ENCODE measurements around the gene TAF5L. TPM values are rescaled to one million over a fixed set of nuclear protein-coding genes. Genes with fewer than 3 reads are reported as not detected.

TAF5L gene
- total and polyA plus RNA-seq, 8 donors = 15.9 to 21.6 (median 18.7) TPM

DNA sequence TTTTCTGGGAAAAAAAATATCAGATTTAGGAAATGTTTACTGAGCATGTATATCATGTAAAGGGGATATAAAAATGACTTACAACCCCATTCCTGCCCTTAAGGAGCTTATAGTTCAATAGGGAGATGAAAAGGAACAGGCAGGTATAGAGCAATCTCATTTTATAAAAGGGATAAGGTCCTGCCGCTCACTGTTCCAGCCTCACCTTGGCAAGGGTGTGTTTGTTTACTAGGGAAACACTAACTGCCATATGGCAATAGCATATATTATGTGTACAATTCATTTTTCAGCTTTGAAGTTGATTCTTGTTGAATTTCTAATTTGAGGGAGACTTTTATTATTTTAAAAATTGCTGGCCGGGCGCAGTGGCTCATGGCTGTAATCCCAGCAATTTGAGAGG, 25.6 kb upstream of the TAF5L start:
- intact Hi-C loops (cut with DNase I) = no loop called here
- H3K27me3 ChIP-seq = no peaks in the 10 kb centered on the region

GRCh38 chr1:229650045-229650444, 24.1 kb upstream of the TAF5L start:
- Histone ChIP-seq H3K4me3 (no peak overlapping the region), H3K4me1 (no peaks in the 10 kb centered on the region), H3K9me3 (no peaks in the 10 kb centered on the region), H3K36me3 (peaks cover 0 to 87% of the 10 kb centered on the region in 2 donors), H3K27ac (no peak overlapping the region), H3K27me3 (no peaks in the 10 kb centered on the region)
- DNase-seq (no peak), ATAC-seq (no peak)
- intact Hi-C loops (cut with DNase I) = no loop called here
- TF ChIP-seq, protein P1, sequence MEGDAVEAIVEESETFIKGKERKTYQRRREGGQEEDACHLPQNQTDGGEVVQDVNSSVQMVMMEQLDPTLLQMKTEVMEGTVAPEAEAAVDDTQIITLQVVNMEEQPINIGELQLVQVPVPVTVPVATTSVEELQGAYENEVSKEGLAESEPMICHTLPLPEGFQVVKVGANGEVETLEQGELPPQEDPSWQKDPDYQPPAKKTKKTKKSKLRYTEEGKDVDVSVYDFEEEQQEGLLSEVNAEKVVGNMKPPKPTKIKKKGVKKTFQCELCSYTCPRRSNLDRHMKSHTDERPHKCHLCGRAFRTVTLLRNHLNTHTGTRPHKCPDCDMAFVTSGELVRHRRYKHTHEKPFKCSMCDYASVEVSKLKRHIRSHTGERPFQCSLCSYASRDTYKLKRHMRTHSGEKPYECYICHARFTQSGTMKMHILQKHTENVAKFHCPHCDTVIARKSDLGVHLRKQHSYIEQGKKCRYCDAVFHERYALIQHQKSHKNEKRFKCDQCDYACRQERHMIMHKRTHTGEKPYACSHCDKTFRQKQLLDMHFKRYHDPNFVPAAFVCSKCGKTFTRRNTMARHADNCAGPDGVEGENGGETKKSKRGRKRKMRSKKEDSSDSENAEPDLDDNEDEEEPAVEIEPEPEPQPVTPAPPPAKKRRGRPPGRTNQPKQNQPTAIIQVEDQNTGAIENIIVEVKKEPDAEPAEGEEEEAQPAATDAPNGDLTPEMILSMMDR (IDR thresholded peaks at IDR 0.05) = no peak

More for the DNA sequence above, 25.6 kb upstream of the TAF5L start:
- ATAC-seq (no peak), DNase-seq (no peak)
- TF ChIP-seq, protein P1 (IDR thresholded peaks at IDR 0.05) = no peak
- H3K27ac ChIP-seq = no peak overlapping the region
- H3K9me3 ChIP-seq = no peaks in the 10 kb centered on the region
- no peak overlapping the region for H3K4me3 ChIP-seq
- no peaks in the 10 kb centered on the region for H3K4me1 ChIP-seq
- H3K36me3 ChIP-seq = peaks cover 0 to 87% of the 10 kb centered on the region in 2 donors

GRCh38 chr1:229648406-229648805, 22.5 kb upstream of the TAF5L start:
- no peak overlapping the region for H3K27ac ChIP-seq
- intact Hi-C loops (cut with DNase I) = no loop called here
- TF ChIP-seq, protein P1 (IDR thresholded peaks at IDR 0.05) = no peak
- no peaks in the 10 kb centered on the region for H3K4me1 ChIP-seq
- H3K4me3 ChIP-seq = no peak overlapping the region
- no peak for ATAC-seq
- H3K36me3 ChIP-seq = peaks cover 0 to 91% of the 10 kb centered on the region in 2 donors
- DNase-seq = no peak
- no peaks in the 10 kb centered on the region for H3K9me3 ChIP-seq
- H3K27me3 ChIP-seq = no peaks in the 10 kb centered on the region

- intact Hi-C loops (cut with DNase I) = no loop called here
- Histone ChIP-seq H3K36me3 (peaks cover 0 to 75% of the 10 kb centered on the region in 2 donors), H3K4me1 (no peaks in the 10 kb centered on the region), H3K27me3 (no peaks in the 10 kb centered on the region), H3K9me3 (no peaks in the 10 kb centered on the region), H3K4me3 (no peak overlapping the region), H3K27ac (no peak overlapping the region)
- TF ChIP-seq, protein P1 (IDR thresholded peaks at IDR 0.05) = no peak
- DNase-seq (no peak), ATAC-seq (no peak)
These were observed 19.5 kb upstream of the TAF5L start for GRCh38 chr1:229645324-229645993.

DNA sequence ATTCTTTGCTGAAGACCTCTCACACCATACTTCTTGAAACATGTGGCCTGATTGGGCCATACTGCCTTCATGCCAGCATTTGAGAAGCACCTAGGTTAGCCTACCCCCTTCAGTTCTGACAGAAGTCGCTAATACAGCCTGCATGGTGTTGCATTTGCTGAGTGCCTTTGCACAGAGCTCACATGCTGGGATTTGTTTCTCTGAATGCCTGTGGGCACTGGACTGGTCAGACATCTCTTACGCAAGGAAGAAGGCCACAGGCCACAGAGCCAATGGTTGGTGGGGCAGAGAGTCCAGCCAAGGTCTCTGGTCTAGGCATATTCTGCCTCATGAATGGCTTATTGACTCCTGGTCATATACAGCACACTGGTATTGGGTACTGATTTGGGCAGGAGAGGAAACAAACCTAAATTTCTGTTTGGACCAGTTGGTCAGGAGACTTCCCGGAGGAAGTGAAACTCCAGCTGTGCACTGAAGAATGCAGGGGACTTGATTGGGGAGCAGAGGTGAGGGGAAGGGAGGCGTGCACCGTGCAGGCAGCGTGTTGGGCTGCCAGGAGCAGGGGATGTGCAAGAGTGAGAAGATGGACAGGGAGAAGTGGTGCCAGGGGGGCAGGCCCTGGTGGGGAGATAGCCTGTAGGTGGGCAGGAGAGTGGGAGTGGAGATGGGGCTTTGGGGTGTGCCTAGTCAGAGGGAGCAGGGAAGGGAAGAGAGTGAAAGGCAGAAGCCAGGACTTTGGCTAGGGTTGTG, 18.2 kb upstream of the TAF5L start:
- DNase-seq (no peak), ATAC-seq (peak; percentile 32)
- Histone ChIP-seq H3K27me3 (no peaks in the 10 kb centered on the region), H3K4me3 (no peak overlapping the region), H3K4me1 (no peaks in the 10 kb centered on the region), H3K36me3 (peaks cover 0 to 69% of the 10 kb centered on the region in 2 donors), H3K9me3 (no peaks in the 10 kb centered on the region), H3K27ac (no peak overlapping the region)
- TF ChIP-seq, protein P1 (IDR thresholded peaks at IDR 0.05) = no peak
- intact Hi-C loops (cut with DNase I) = no loop called here
